Subcutaneous adipose tissue (tissue), 4 donors: Measurements from ENCODE around the gene TBPL2. TPM values are rescaled to one million over a fixed set of nuclear protein-coding genes. Genes with fewer than 3 reads are reported as not detected.

Experiments used
- CTCF ChIP-seq: fragments of 450-650 bp; IDR thresholded peaks from one replicate; pipeline ENCODE4 v1.5.1; 2016; ENCODE audit warnings: low read depth, mild to moderate bottlenecking, control low read depth, antibody characterized with exemption, moderate library complexity
- total RNA-seq, 4 donors: library from RNA; depleted of rRNA; stranded (reverse); fragments of >200 nt; gene quantifications; one replicate each; pipeline ENCODE4 v1.1.0, GENCODE V29; 2016

TBPL2 gene
- total RNA-seq, 4 donors from 2014 or later: not detected

GRCh38 chr14:55467307-55467706 is 26.9 kb upstream of the TBPL2 start:
- TF ChIP-seq CTCF: no peak

GRCh38 chr14:55458800-55459515 is 18.5 kb upstream of the TBPL2 start:
- no peak for TF ChIP-seq CTCF

GRCh38 chr14:55457496-55457895 is 17.1 kb upstream of the TBPL2 start:
- no peak for TF ChIP-seq CTCF

GRCh38 chr14:55454264-55455002 is 14.0 kb upstream of the TBPL2 start:
- no peak for TF ChIP-seq CTCF

- TF ChIP-seq CTCF: no peak
Measured at GRCh38 chr14:55451950-55452349, 11.5 kb upstream of the TBPL2 start.

- no peak for TF ChIP-seq CTCF
Measured at GRCh38 chr14:55451398-55451797, 11.0 kb upstream of the TBPL2 start.

- TF ChIP-seq CTCF: no peak
Measured at GRCh38 chr14:55450987-55451386, 10.6 kb upstream of the TBPL2 start.
